Measurements from ENCODE around the gene GCGR.
"Not testable (repeated sequence)": the region's sequence is repeated elsewhere in the genome, so short reads cannot be mapped to it uniquely, and the experiment has no call there.

Gene GCGR

GRCh38 chr17:81832608-81833159 is 28.7 kb downstream of the GCGR start:
- DNase-seq = no peak

GRCh38 chr17:81833160-81833920 is 29.4 kb downstream of the GCGR start, which contains the start of gene MCRIP1:
Gene MCRIP1 (minus strand): TSS chr17:81833291. CDS start chr17:81824506, 8,785 bp downstream.
- DNase-seq = peak; percentile 90

- no peak for DNase-seq
These were observed 30.2 kb downstream of the GCGR start for GRCh38 chr17:81833921-81834830.

GRCh38 chr17:81834831-81835267 is 30.9 kb downstream of the GCGR start, which contains the start of gene PPP1R27:
Gene PPP1R27 (minus strand): TSS chr17:81835050. CDS start chr17:81834953, 97 bp downstream.
- DNase-seq = no peak

- DNase-seq = no peak
These were observed 33.7 kb downstream of the GCGR start for GRCh38 chr17:81837641-81838040.

- DNase-seq = no peak
These were observed 34.9 kb downstream of the GCGR start for GRCh38 chr17:81838753-81839255.

- DNase-seq = no peak
These were observed 35.4 kb downstream of the GCGR start for GRCh38 chr17:81839301-81839700.

- DNase-seq = not testable (repeated sequence)
These were observed 36.1 kb downstream of the GCGR start for GRCh38 chr17:81840059-81840458.

- no peak for DNase-seq
These were observed 37.2 kb downstream of the GCGR start for GRCh38 chr17:81840826-81841778.

- no peak for DNase-seq
These were observed 37.9 kb downstream of the GCGR start for GRCh38 chr17:81841866-81842265.

GRCh38 chr17:81842378-81842724 is 38.4 kb downstream of the GCGR start:
- DNase-seq = no peak

GRCh38 chr17:81842725-81843504 is 39.0 kb downstream of the GCGR start:
- no peak for DNase-seq

- no peak for DNase-seq
These were observed 39.9 kb downstream of the GCGR start for GRCh38 chr17:81843713-81844326.

- no peak for DNase-seq
These were observed 40.4 kb downstream of the GCGR start for GRCh38 chr17:81844327-81844851.

GRCh38 chr17:81844887-81845286 is 40.9 kb downstream of the GCGR start:
- no peak for DNase-seq

GRCh38 chr17:81845361-81845760 is 41.4 kb downstream of the GCGR start:
- DNase-seq = no peak

- no peak for DNase-seq
These were observed 42.2 kb downstream of the GCGR start for GRCh38 chr17:81845881-81846742.

GRCh38 chr17:81846743-81847689 is 43.1 kb downstream of the GCGR start:
- no peak for DNase-seq

All from effector CD4-positive, alpha-beta T cell (primary cell).